HG03521 (cell line): ENCODE measurements around the gene MPC1.
"Not testable (repeated sequence)": the region's sequence is repeated elsewhere in the genome, so short reads cannot be mapped to it uniquely, and the experiment has no call there.

Experiments
- ATAC-seq: cut with Tn5 transposase; IDR thresholded peaks from one replicate; pipeline ENCODE4 v1.9.1; 2021; ENCODE audit warnings: mild to moderate bottlenecking, moderate library complexity; ENCODE audit not compliant: unreplicated experiment

The MPC1 gene

DNA sequence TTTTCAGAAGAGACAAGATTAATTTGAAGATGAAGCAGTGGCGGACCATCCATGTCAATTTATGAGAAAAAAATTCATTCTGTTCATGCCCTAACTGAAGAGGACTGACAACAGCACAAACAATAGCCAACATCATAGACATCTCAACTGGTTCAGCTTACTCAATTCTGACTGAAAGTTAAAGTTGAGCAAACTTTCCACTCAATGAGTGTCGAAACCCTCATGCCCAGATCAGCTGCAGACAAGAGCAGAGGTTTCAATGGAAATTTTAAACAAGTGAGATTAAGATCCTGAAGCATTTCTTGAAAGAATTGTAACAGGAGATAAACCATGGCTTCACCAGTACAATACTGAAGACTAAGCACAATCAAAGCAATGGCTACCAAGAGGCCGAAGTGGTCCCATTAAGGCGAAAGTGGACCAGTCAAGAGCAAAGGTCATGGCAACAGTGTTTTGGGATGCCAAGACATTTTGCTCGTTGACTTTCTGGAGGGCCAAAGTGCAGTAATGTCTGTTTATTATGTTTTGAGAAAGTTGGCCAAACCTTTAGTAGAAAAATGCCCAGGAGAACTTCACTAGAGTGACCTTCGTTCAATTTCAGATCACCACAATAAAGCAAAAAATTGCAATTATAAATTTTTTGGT, 34.3 kb downstream of the MPC1 start:
- ATAC-seq: no peak

DNA sequence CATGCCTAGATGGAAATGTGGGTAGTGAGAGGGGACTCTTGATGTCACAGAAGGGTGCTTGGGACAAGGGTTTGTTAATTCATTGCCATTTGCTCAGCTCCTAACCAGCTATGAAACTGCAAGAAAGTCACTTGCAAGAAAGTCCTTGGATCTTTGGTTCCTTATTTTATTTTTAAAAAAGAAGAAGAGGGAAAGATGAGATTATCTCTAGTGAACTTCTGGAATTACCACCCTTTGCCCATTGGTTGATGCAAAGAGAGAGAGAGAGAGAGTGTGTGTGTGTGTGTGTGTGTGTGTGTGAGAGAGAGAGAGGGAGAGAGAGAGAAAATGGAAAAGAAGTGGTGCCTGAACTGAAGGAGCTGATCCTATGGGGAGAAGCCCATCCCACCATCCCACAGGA, 35.8 kb downstream of the MPC1 start:
- ATAC-seq: no peak

DNA sequence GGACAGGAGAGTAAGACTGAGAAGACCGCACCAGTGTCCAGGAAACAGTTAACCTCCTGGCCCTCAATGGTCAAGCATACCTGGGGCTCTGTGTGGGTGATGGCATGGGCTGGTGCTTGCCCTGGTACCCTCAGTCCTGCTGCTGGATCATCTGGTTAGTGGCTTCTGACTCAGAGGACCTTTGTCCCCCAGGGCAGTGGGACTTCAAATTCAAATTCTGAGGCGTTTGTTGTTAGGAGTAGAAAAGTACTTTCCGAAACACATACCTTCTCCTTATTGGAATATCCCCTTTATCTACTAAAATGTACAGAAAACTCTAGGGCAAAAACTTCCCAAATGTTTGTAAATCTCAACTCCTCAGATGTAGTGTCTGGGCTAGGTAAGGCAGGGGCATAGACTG, 36.3 kb downstream of the MPC1 start:
- ATAC-seq: no peak

DNA sequence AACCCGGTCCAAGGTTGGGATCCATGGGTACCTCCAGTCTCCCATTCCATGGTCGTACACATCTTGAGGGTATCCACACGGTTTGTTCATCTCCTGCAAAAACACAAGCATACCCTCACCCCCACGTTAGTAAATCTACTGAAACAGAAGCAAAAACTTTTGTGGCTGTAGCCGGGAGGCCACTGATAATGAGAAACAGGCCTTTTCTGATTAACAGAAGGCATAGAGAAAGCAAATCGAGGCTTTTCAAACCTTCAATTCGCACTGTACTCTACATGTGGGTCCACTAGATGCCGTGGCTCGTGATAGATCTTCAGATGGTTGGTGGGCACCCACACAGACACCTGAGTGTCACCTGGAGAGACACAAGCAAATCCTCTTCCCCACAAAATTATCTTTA, 37.1 kb downstream of the MPC1 start:
- ATAC-seq: not testable (repeated sequence)

DNA sequence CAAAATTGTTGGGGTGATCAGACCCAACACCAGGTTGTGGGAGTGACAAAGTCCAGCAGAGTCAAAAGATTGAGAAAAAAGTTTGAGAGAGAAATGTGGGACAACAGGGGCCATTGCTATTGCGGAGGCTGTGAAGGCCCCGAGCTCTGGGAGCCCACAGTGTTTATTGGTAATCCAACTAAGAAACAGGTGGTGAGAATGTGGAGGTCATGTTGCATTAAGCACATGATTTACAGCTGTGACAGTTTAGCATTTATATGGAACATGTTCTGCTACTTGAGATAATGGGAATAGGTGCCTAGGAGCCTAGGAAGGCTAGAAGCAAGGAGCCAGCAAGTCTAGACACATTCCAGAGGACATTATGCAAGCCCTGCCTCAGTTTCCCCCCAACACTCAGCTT, 37.8 kb downstream of the MPC1 start:
- ATAC-seq: not testable (repeated sequence)

DNA sequence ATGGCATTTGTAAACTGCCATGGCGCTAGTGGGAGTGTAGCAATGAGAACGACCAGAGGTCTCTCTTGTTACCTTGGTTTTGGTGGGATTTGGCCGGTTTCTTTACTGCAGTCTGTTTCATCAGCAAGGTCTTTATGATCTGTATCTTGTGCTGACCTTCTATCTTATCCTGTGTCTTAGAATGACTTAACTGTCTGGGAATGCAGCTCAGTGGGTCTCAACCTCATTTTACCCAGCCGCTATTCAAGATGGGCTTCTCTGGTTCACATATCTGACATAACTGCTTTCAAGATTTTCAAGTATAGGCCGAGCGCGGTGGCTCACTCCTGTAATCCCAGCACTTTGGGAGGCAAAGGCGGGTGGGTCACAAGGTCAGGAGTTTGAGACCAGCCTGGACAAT, 38.5 kb downstream of the MPC1 start:
- ATAC-seq: no peak

DNA sequence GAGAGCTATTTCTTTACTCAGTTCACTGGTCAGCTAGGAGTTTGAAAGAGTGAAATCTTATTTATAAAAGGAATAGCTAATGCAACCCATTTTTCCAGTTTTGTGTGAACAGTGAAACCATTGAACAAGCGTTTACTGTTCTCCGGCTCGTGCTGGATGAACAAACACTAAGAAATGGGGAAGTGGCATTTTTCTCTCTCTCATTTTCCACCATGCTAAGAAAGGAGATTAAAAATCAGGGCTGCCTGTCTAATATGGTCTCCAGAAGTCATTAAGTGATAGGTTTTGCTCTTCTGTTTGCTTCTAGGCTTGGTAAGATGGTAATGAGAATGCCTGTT, 39.6 kb downstream of the MPC1 start:
- ATAC-seq: peak; percentile 9

DNA sequence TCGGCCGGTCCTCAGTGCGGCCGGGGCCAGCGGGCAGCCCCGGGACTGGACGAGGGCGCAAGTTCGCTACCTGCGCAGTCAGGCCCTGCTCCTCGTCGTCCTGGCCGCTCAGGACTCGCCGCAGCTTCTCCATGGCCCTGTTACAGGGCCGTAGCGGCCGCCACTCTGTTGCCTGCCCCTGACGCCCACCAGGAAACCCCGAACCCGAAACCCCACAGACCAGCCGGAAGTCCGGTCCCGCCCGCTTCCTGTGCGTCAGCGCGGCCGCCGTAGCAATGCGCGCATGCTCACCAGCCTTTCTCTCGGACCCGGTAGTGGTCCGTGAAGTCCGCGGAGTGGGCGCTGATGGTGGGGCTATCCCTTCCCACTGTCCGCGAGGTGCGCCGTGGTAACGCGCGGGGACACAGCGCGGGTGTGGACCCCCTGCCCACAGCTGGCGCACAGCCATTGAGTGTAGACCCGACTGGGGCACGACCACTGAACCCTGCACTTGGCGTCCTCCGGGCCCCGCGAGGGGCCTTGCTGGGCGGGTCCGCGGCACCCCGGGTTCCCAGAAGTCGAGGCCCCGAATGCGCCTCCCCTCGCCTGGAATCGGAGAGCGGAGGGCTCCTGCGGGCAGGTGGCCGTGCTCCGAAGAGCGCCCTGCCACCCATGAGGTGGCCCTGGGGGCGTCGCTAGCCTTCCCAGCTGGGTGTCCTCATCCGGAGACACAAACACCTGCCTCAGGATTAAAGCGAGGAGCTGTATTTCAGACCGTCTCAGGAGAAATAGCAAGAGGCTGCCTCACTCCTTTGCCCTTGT, 40.2 kb downstream of the MPC1 start, which contains the start of gene SFT2D1:
TSS of gene SFT2D1 (minus strand) at position 197 of the 801 bp plus-strand sequence. CDS start at position 133, 64 bp downstream.
- ATAC-seq: peak; percentile 93

DNA sequence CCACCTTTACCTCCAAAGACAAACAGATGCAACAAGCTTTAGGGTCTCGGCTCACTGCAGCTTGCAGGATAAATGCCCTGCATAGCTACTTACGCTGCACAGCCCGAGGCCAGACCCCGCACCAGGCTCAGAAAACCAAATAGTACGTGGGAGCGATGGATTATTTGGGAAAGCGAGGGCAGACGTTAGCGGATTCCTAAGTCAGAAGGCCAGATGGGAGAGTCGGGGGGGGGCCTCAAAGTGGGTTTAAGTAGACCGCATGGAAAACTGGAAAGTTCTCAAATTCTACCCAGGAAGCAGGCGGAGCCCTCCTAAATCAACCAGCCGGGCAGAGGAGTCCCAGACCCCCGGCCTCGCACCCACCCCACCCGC, 40.8 kb downstream of the MPC1 start:
- ATAC-seq: no peak

DNA sequence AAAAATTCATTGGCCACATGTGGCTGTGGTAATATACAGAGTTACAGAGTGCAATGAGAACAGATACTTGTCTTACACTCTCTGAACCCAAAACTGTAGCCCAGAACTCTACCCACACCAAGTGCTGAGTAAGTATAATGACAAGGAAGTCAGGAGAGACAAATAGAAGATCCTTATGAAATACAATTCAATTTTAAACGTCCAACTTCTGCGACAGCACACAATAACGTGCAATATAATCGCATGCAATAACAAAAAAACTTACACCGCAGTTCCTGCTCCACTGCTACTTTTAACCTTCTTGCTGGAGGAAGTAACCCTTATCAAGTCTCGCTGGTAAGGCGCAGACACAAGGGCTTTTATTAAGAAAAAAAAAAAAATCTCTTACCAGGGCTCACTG, 41.3 kb downstream of the MPC1 start:
- no peak for ATAC-seq

DNA sequence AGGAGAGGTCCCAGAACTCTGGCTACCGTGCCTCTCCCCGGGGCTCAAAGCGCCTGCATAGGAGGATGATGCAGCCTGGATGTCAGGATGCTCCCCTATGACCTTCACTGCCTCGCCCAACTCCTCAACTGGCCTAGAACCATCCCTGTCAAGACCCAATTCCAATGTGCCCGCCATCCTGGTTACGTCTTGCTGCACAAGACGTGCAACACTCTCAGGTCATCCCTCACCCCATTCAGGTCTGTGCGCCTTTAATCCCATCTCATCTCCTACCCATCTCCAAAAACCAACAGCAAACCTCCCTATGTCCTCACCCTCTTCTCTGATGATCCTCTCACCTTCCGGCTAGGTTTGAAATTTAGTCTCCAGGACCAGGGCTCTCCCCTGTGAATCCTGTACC, 43.9 kb downstream of the MPC1 start:
- no peak for ATAC-seq

DNA sequence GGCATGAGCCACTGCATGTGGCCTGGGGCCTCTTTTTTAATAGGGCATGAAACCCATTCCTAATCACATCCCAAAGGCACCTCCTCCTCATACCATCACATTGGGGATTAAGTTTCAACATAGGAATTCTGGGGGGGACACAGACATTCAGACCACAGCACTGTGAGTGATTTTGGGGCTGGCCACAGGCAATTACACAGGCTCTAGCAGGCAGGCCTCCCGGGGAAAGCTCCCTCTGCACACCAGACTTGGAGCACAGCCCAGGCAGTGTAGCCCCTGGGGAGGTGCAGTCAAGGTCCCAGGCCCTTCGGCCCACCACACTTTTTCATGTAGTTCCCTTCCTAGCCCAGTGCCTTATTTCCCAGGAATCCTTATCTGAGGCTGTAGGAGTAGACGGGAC, 45.9 kb downstream of the MPC1 start:
- no peak for ATAC-seq

DNA sequence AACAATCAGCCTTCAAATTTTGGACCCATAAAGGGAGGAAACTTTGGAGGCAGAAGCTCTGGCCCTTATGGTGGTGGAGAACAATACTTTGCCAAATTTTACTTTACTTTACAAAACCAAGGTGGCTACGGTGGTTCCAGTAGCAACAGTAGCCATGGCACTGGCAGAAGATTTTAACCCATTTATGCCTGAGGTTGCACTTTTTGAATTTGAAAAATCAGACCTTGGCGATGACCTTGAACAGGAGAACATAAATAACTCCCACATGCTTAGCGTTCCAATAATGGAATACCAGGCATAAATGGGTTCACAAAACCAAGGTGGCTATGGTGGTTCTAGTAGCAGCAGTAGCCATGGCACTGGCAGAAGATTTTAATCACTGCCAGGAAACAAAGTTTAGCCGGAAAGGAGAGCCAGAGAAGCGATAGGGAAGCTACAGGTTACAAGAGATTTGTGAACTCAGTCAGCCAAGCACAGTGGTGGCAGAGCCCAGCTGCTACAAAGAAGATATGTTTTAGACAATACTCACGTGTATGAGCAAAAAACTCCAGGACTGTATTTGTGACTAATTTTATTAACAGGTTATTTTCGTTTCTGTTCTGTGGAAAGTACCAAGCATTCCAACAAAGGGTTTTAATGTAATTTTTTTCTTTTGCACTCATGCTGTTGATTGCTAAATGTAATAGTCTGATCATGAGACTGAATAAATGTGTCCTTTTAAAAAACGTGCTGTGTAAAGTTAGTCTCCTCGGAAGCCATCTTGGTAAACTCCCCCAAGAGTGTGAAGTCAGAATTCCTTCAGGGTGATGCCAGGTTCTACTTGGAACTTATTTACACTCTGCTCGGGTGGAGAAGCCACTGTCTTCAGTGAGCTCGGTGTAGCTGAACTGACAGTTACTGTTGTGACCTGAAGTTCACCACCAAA, 47.1 kb downstream of the MPC1 start:
- ATAC-seq: no peak

DNA sequence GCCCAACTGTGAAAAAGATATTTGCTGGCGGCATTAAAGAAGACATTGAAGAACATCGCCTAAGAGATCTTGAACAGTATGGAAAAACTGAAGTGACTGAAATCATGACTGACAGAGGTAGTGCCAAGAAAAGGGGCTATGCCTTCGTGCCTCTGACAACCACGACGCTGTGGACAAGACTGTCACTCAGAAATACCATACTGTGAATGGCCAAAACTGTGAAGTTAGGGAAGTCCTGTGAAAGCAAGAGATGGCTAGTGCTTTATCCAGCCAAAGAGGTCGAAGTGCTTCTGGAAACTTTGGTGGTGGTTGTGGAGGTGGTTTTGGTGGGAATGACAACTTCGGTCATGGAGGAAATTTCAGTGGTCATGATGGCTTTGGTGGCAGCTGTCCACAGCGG, 47.9 kb downstream of the MPC1 start:
- no peak for ATAC-seq

DNA sequence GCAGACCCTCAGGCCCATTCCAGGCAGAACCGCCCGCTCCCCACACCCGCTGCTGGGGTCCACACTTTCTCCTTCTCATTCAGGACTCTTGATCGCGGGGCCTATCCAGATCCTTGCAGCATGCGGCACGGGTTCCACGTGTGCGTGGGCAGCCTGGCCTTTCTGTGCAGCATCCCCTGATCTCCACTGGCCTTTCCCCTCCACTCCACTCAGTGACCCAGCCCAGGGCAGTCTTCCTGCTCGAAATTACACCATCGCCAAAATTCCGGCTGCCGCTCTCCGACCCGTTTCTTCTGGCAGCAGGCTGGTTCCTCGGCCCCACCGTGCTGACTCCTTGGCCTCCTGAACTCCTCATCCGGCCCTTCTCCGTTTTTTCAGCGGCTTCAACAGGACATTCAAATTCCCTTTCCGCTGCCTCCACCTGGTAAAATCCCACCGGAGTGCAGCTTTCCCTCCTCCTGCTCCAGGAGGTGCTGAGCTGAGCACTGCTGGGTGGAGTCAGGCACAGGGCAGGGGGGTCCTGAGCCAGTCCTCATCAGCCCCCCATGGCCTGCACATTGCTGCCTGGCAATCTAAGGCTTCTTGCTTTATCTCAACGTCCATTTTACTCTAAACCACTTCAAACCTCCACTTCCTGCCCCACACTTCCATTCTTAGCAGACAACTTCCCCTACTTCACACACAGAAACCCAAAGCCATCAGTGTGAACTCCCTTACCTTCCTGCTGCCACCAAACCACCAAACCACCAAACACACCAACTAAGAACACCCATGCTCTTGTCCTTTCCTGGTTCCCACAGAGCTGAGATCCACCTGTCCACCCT, 49.4 kb downstream of the MPC1 start:
- peak; percentile 61 for ATAC-seq

DNA sequence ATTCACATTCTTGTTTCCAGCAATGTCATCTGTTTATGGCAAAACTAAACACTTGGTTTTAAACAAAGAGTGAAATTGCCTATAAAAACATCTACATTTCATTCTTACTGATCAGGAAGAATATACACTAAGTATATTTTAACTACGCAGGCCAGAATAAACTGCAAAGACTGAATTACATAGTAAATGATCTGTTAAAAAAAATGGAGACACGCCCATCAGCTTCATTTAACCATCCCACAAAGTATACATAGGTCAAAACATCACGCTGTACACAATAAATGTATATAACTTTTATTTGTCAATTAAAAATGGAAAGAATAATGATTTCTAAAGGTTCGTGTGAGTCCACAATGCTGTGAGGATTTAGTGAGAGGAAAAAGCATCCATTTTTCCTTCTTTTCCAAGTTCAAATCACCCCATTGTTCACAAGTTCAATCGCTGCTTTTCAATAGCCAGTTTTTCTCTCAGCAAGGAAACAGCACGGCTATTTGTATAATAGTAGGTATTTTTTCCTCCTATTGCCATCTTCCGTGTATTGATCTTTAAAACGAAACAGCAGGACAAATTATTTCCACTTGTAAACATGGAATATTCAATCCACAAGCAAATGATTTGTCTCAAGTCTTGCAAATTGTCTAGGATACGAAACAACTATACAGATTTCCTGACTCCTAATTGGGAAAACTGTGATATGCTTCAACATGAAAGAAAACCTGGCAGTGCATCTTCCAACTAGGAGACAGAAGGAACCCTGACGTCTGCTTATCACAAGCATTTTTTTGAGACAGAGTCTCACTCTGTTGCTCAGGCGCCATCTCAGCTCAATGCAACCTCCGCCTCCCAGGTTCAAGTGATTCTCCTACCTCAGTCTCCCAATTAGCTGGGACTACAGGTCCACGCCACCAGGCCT, 51.0 kb downstream of the MPC1 start:
- no peak for ATAC-seq

DNA sequence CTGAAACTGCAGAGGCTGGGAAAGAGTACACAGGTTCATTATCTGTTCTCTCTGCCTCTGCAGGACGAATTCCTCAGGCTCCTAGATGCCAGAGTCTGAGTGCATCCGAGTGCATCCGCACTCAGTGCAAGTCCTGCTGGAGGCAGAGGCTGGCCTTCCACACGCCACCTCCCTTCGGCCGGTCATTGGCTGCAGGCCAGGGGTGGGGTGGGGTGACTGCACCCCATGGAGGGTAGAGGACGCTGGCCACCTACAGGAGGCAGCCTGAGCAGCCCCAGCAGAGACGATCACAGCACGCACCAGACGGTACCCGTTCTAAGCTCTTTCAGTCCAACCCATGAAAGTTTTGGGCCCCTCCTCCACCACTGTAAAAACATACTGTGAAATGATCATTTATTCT, 52.1 kb downstream of the MPC1 start:
- ATAC-seq: no peak

DNA sequence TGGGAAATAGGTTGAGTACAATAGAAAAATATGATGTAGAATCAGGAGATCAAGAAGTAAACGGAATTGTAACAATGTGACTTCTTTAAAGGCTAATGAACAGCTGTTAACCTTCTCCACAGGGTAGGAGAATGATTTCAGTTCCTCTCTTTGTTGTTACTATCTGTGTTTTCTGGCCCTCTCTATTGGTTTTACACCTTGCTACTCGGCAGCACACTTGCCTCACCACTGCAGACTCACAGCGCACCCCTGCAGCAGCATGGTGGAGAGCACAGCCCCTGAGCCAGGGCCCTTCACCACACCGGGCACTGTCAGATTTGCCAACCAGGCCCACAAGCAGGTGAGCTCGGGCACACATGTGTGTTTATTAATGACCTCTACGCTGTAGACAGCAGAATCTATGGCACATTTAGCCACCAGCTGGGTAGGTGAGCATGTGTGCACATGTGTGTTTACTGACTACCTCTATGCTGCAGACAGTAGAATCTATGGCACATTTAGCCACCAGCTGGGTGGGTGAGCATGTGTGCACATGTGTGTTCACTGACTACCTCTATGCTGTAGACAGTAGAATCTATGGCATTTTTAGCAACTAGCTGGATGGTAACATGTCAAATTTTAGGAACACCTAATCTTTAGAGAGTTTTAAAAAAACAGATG, 57.2 kb downstream of the MPC1 start:
- ATAC-seq: peak; percentile 54

DNA sequence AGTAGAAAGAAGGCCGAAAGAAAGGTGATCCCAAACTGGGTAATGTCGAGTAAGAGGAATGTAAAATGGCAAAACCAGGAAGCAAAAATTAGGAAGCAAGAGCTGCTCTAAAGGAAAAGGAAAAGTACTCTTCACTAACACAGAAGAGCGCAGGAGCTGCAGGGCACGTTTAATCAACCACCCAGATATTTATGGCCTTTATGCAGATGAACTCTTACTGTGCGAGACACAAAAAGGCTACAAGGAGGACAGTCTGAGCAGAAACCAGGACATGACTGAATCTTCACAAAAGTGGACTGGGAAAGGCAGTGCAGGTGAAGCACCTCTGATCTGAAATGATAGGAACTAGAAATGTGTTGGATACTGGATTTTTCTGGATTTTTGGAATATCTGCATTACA, 59.3 kb downstream of the MPC1 start:
- no peak for ATAC-seq
